Upper lobe of left lung (tissue), 4 donors: ENCODE data around the gene TAF8.

ENCODE experiments used
- CTCF ChIP-seq, 6 experiments: fragments of 450-650 bp in 4 of 6; fragments of 200-600 bp in 2 of 6; sonication (generic) in 2 of 6; IDR thresholded peaks; one replicate each; pipeline ENCODE4 v1.5.1; 2016 to 2019; ENCODE audit warnings: antibody characterized with exemption in 6 of 6
- EP300 ChIP-seq, 4 donors: sonication (generic); formaldehyde crosslinking; IDR thresholded peaks; one replicate each; pipeline ENCODE4 v1.5.1; 2017; ENCODE audit warnings: antibody characterized with exemption in 4 of 4, control low read depth in 2 of 4
- POLR2A ChIP-seq, 4 donors: fragments of 450-650 bp; IDR thresholded peaks; one replicate each; pipeline ENCODE4 v1.5.1; 2016 to 2017; ENCODE audit warnings: antibody characterized with exemption in 4 of 4, mild to moderate bottlenecking in 2 of 4
- POLR2AphosphoS5 ChIP-seq, 2 donors: sonication (generic); formaldehyde crosslinking; IDR thresholded peaks; one replicate each; pipeline ENCODE4 v1.5.1; 2017; ENCODE audit warnings: antibody characterized with exemption in 2 of 2

GRCh38 chr6:42013134-42013516 lies 37.2 kb upstream of the TAF8 start:
- TF ChIP-seq CTCF (IDR thresholded peaks at IDR 0.05) (no peak), POLR2A (IDR thresholded peaks at IDR 0.05) (no peak), POLR2AphosphoS5 (IDR thresholded peaks at IDR 0.05) (no peak), EP300 (IDR thresholded peaks at IDR 0.05) (no peak)
